GM19025 (cell line): ENCODE measurements around the gene ATP1B2.
"Not testable (repeated sequence)": the region's sequence is repeated elsewhere in the genome, so short reads cannot be mapped to it uniquely, and the experiment has no call there.

Experiments
- ATAC-seq: cut with Tn5 transposase; IDR thresholded peaks from one replicate; pipeline ENCODE4 v1.9.1; 2021; ENCODE audit warnings: mild to moderate bottlenecking, low read depth, moderate library complexity; ENCODE audit not compliant: unreplicated experiment

ATP1B2 gene, protein sequence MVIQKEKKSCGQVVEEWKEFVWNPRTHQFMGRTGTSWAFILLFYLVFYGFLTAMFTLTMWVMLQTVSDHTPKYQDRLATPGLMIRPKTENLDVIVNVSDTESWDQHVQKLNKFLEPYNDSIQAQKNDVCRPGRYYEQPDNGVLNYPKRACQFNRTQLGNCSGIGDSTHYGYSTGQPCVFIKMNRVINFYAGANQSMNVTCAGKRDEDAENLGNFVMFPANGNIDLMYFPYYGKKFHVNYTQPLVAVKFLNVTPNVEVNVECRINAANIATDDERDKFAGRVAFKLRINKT

DNA sequence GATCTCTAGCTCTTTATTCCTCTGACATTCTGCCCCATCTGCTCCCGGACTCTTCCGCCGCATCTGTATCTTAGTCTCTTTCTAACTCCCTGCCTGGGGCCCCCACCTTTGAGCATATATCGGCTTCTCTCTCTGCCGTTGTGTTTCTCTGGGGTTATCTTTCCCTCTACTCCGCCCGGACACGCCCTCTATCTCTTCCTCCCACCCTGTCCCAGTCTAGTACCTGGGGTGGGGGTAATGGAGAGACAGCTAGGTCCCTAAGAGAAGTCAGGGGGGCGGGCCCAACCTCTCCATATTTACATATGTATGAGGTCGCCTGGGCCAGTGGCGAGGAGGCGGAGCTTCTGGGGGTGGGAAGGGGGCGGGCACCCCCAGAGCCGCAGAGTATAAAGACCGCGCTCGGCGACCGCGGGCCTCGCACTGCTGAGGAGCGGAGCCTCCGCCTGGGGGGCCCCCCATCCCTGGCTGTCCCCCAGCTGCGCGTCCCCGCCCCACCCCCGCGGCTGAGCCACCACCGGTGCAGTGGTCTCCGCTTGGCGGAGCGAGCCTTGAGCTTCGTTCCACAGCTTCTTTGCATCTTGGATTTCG is at the start of gene ATP1B2:
ATP1B2 (plus strand) TSS at position 418 of the 588 bp plus-strand sequence. CDS start 593 bp downstream, outside the sequence.
- ATAC-seq, result no peak

DNA sequence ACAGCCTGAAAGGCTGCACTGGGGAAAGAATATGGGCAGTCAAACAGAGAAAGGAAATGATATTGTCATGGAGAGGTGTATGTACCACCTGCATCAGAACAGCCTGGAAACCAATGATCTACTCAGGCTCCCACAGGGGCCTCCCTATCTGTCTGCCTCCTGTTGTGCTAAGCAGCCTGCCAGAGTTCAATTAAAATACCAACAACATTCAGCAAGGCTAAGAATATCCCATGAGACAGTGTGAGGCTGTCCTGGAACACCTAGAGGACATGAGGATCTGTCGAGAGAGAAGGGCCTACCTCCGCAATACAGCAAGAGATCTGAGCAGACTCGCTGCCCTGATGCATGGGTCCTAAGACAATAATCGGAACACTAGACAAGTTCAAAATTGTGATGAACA is 44.4 kb upstream of the ATP1B2 start:
- no peak for ATAC-seq

DNA sequence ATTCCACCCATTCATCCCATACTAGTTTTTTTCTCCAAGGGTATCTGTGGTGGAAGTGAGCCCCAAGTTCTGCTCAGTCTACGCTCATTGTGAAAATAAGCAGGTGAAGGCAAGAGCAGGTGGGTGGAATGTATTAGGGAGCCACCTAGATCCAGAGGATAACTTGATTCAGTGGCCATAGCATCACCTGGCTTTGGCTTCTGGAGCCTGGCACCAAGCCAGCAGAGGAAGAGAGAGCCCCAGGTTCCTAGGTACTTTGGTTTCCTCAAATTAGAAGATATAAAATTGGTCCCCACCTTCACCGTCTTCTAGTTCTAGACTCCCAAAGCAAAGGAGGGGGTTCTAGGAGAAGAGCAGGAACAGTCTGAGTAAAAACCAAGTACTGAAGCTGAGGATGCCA is 40.1 kb upstream of the ATP1B2 start:
- ATAC-seq, result no peak

DNA sequence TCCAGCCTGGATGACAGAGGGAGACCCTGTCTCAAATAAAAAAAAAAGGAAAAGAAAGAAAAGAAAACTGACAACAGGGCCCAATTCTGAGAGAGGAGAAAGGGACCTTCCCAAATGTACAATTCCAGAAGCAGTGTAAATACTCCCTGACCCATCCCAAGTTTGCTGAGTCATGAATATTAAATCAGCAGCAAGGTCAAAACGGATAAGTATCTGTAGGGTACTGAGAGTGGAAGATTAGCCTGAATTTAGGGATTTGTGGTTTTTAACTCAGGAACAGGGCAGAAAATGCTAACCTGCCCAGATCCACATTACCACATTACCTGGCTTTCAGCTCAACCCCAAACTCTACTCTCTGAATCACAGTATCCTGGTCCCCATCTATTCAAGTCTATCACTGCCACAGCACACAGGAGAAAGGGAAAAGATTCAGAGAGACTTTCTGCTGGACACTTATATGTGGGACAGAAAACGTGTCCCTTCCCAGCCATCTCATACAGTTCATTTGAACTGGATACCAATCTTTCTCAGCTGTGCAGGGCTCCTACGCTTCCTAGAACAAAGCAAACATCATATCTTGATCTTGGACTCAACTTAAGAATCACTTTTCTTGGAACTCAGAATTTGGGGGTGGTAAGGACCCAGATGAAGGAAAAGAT is 39.0 kb upstream of the ATP1B2 start:
- ATAC-seq, result no peak

DNA sequence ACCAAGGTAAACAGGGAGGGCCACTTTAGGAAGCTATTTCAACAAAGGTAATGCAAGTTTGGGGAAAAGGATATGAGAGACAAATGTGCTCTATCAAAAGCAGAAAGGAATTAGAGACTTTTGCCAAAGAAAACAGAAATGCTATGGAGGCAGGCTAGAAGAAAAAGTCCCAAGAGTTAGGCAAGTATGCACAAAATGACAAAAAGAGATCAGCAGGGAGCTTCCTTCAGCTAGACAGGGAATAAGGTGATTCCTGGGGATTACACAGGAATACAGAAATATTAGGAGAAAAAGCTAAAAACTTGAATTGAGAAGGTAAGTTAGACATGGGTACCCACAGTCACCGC is 38.5 kb upstream of the ATP1B2 start:
- ATAC-seq, result no peak

DNA sequence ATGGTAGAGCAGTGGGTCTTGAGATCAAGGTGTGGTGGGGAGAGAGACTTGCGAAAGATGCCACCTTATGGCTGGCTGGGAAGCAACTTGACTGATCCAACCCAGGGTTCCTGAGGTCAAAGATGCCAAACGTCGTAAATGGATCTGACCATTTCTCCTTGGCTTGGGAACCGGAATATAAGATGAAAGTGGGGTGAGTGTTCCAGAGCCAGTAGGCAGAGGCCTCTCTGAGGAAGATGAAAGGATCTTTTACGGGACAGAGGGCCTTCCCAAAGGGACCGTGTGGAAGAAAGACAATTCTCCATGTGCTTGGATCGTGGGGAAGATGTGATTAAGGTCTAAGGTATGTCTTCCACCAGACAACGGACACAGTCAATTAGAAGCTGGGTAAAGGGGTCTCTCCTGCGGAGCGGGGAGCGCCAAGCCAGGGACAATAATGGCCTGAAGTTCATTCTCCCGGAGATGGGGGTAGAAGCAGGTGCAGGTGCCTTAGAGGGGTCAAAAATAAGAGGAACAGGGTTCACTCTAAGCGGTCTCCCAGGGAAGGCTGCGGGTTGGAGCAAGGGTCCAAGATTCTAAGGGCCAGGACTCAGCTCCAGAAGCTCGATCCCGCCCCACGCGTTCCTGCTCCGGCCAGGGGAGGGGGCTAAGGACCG is 36.8 kb upstream of the ATP1B2 start:
- ATAC-seq, result no peak

DNA sequence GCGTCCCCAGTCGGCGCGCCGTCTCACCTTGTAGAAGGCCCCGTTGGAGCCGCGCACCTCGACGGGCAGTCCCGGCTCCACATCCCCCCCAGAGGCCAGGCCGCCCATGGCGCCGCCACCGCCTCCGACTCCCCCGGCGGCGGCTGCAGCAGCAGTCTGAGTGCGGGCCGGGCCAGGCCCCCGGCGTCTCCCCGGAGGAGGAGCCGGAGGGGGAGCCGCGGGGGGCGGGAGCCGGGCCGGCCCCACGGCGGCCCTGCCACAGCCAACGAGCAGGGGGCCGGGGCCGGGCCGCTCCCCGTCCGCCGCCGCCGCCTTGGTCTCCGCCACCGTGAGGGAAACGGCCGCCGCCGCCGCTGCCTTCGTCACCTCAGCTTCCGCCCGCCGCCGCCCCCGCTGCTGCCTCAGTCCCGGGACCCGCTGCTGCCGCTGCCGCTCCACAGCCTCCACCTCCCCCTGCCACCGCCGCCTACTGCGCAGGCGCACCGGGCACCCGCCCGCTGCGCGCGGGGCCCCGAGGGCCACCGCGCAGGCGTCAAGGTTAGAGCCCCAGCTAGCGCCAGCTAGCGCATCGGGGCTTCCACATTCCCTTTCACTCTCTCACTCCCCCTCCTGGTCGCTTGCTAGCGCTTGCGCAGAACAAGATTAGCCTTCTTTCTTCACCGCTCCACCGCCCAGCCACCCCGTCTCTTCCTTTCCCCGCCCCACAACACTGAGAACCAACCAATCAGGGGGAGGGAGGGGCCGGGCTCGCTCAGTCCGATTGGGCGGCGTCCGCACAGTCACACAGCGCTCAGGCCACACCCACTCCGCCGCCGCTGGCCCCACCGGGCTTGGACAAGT is 36.1 kb upstream of the ATP1B2 start, which contains the start of gene FXR2:
FXR2 (minus strand) TSS at position 473 of the 840 bp plus-strand sequence; CDS start at position 108, 365 bp downstream.
- peak; percentile 83 for ATAC-seq

DNA sequence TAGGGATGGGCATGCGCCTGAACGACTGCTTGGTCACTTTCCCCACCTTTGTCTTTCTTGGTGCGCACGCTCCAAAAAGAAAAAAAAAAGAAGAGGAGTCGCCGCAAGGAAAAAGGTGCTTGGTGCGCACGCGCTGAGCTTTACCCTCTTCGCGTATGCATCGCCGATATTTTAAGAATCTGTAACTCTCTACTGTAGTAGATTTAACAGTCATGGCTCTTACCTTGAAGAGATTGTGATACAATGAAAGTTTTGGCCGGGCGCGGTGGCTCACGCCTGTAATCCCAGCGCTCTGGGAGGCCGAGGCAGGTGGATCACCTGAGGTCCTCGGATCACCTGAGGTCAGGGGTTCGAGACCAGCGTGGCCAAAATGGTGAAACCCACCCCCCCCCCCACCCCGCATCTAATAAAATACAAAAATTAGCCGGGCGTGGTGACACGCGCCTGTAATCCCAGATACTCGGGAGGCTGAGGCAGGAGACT is 35.4 kb upstream of the ATP1B2 start:
- no peak for ATAC-seq

DNA sequence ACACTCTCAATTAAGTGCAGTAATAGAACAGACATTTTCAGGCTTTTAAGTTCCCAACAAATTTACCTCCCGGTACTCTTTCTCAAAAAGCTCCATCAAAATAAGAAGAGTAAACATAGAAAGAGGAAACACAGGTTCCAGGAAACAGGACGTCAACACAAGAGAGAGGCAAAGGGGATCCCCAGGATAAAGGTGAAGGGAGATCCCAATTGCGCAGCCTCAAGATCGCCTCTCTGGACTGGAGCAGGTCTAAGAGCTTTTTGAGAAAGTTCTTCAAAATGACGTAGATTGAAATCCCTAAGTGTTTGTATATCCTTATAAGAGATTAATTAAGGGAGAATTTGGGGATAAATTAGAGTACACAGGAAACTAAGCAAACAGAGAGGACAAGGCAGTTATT is 32.1 kb upstream of the ATP1B2 start:
- ATAC-seq, result no peak

DNA sequence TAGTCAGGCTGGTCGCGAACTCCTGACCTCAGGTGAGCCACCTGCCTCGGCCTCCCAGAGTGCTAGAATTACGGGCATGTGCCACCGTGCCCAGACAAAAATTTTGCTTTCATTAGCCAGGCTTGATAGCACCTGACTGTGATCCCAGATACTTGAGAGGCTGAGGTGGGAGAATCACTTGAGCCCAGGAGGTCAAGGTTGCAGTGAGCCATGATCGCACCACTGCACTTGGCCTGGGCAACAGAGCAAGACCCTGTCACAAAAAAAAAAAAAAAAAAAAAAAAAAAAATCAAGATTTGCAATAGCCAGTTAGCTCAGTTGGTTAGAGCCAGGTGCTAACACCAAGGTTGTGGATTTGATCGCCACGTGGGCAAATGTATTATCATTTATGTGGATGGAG is 29.9 kb upstream of the ATP1B2 start:
- no peak for ATAC-seq

DNA sequence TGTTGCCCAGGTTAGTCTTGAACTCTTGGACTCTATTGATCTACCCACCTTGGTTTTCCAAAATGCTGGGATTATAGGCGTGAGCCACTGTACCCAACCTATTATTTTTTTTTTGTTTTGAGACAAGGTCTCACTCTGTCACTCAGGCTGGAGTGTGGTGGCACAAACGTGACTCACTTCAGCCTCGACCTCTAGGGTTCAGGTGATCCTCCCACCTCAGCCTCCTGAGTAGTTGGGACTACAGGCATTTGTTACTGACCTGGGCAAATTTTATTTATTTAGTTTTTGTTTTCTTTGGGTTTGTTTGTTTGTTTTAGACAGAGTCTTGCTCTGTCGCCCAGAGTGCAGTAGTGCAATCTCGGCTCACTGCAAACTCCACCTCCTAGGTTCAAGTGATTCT is 27.1 kb upstream of the ATP1B2 start:
- ATAC-seq, result no peak

DNA sequence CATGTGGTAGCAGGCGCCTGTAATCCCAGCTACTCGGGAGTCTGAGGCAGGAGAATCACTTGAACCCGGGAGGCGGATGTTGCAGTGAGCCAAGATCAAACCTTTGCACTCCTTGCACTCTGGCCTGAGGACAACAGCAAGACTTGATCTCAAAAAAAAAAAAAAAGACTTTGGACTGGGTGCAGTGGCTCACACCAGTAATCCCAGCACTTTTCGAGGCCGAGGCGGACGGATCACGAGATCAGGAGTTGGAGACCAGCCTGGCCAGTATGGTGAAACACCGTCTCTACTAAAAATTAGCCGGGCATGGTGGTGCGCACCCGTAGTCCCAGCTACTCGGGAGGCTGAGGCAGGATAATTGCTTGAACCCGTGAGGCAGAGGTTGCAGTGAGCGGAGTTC is 25.0 kb upstream of the ATP1B2 start:
- not testable (repeated sequence) for ATAC-seq

DNA sequence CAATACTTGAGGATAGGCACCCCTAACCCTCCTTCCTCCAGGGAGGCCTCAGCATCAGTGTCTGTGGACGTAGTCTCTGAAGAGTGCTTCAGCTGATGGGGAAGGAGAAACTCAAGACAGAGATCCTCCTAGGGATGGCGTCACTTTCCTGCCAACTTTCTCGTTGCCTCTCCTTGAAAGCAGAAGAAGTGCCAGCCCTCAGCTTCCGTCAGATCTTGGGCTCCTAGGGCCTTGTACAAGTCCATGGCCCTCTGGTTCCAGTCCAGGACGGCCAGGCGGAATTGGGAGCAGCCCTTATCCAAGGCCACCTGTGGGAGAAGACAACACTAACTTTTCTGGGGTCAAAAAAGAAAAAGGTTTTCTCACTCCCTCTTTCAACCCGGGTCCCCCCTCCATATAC is 24.4 kb upstream of the ATP1B2 start:
- ATAC-seq, result no peak

DNA sequence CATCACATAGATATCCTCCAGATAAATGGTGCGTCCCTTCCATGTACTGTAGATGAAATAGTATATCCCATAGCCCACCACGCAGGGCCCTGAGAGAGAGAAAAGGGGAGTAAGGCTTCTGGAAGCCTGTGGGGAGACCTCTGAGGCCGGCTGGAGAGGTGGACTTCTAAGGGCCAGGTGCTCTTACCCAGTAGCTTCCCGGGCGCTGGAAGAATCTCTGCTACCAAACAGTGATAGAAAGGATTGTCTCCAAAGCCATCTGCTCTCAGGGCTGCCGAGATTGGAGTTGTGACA is 23.8 kb upstream of the ATP1B2 start:
- no peak for ATAC-seq

DNA sequence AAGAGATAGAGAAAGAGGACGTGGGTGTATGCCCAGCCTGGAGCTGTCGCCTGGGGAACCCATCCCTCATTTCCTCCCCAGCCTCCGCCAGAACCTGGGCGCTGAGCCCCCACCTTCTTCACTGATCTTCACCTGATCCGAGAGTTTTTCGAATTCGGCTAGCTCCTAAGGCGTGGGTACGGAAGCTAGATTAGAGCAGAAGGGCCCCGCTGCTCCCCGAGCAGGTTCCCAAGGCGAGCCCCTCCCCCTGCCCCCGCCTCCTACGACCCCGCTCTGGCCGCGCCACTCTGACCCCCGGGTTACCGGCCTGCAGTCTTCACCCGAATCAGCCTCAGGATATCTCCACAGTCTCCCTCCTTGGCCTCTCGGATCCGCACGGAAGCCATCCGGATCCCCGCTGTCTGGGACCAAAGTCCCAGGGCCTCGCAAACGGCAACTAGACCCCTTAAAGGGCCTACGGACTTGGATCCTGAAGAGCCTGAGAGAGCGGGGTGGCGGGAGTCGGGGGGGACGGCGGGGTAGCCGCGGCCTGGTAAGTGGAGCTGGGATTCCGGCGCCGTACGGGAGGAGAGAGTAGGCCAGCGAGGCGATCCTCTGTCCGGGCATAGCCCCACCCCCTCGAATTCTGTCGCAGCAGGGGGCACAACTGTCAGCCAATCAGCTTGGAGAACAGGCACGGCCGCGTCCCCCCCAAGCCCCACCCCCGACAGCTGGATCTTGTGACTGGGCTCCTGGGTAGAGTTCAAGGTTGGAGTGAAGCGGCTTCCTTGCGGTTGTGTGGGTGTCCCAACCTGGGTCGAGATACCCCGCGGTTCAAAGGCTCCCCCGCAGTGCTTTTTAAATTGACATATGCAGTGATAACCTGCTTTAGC is 23.2 kb upstream of the ATP1B2 start, which contains the start of gene SAT2:
SAT2 (minus strand) TSS at position 572 of the 872 bp plus-strand sequence; CDS start at position 386, 186 bp downstream.
- peak; percentile 85 for ATAC-seq

DNA sequence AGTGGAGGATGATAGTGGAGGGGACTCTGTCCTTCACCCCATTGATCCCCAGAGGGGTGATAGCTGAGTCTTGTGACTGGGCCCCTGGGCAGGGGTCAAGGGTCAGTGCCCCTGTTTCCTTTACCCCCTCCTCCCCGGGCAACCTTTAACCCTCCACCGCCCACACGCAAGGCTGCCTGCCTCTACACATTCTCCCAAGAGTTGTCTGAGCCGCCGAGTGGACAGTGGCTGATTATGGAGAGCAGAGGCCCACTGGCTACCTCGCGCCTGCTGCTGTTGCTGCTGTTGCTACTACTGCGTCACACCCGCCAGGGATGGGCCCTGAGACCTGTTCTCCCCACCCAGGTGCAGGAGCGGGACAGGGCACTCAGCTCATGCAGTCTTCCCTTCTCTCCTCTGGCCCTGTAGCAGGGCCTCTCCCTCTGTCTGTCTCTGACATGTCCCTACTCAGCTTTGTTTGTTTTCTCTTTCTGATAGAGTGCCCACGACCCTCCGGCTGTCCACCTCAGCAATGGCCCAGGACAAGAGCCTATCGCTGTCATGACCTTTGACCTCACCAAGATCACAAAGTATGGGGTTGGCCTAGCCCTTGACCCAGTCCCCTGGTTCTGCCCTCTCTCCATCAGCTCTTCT is 20.7 kb upstream of the ATP1B2 start, which contains the start of gene SHBG:
SHBG (plus strand) TSS at position 197 of the 633 bp plus-strand sequence; CDS start at position 235, 38 bp downstream.
- ATAC-seq, result no peak

DNA sequence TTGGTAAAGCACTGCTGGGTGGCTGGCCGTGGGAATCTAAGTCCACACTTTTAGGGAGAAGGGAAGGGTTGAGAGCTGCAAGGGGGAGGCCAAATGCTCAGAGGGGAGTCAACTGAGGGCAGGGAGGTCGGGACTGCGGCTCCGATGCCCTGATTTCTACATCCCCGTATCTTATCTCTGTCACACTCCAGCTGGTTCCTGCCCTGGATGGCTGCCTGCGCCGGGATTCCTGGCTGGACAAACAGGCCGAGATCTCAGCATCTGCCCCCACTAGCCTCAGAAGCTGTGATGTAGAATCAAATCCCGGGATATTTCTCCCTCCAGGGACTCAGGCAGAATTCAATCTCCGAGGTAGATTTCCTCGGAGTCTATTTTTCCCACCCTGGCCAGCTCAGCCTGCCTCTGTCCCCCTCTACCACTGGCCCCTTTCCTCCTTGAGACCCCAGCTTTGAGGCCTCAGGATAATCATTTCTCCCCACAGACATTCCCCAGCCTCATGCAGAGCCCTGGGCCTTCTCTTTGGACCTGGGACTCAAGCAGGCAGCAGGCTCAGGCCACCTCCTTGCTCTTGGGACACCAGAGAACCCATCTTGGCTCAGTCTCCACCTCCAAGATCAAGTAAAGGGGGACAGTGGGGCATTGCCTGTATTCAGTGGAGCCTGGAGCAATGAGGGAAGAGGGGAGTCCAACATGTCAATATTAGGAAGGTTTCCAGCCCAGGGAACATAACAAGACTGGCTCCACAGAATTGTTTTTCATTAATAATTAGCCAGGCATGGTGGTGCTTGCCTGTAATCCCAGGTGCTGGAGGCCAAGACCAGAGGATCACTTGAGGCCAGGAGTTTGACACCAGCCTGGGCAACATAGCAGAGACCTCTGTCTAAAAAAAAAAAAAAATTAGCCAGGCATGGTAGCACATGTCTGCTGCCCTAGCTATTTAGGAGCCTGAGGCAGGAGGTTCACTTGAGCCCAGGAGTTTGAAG is 19.0 kb upstream of the ATP1B2 start:
- ATAC-seq, result no peak

DNA sequence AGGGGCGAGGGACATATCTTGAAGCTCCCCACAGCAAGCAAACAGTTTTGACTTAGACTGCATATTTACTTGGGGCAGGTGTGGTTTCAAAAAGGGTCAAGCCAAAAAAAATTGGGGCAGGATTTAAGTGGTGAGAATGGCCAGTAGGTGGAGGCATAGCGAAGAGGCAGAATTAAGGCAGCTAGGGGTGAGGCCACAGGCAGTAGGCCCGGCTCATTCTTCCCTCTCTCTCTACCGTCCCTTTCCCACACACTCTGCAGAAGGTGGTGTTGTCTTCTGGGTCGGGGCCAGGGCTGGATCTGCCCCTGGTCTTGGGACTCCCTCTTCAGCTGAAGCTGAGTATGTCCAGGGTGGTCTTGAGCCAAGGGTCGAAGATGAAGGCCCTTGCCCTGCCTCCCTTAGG is 18.2 kb upstream of the ATP1B2 start:
- no peak for ATAC-seq
